Ascending aorta (tissue), 2 donors: Measurements from ENCODE around the gene CTIF. TPM values are rescaled to one million over a fixed set of nuclear protein-coding genes. Genes with fewer than 3 reads are reported as not detected.

Source experiments
- DNase-seq, 2 donors: peaks; one replicate each; pipeline ENCODE4 v3.0.0-alpha.2; 2019; ENCODE audit warnings: low spot score in 2 of 2
- H3K27ac ChIP-seq, 2 donors: fragments of 200-600 bp; sonication (generic); one replicate each; pipeline ENCODE4 v1.5.1; 2016 to 2017; ENCODE audit warnings: mild to moderate bottlenecking in 1 of 2
- H3K27me3 ChIP-seq: fragments of 200-600 bp; sonication (generic); one replicate; pipeline ENCODE4 v1.5.1; 2017
- H3K36me3 ChIP-seq, 2 donors: fragments of 200-600 bp; sonication (generic); one replicate each; pipeline ENCODE4 v1.5.1; 2016
- H3K4me1 ChIP-seq, 2 donors: fragments of 200-600 bp; sonication (generic); one replicate each; pipeline ENCODE4 v1.5.1; 2016 to 2017; ENCODE audit warnings: mild to moderate bottlenecking in 1 of 2
- H3K4me3 ChIP-seq, 2 donors: fragments of 200-600 bp; sonication (generic); one replicate each; pipeline ENCODE4 v1.5.1; 2016 to 2017; ENCODE audit warnings: mild to moderate bottlenecking in 1 of 2
- H3K9me3 ChIP-seq, 2 donors: fragments of 200-600 bp; sonication (generic); one replicate each; pipeline ENCODE4 v1.5.1; 2016
- intact Hi-C: fragments of 100-400 bp; cut with DNase I; formaldehyde crosslinking; loops from one replicate; pipeline ENCODE4 v1.15.1; 2023
- total RNA-seq: library from RNA; depleted of rRNA; stranded (reverse); fragments of >200 nt; gene quantifications from one replicate; pipeline ENCODE4 v1.1.0, GENCODE V29; 2016
- TF ChIP-seq, protein P1 (sequence below), 3 experiments: fragments of 200-600 bp in 2 of 3; fragments of 450-650 bp in 1 of 3; sonication (generic) in 2 of 3; IDR thresholded peaks; one replicate each; pipeline ENCODE4 v1.5.1; 2016 to 2019; ENCODE audit warnings: antibody characterized with exemption in 3 of 3, mild to moderate bottlenecking in 1 of 3, moderate library complexity in 1 of 3

Gene CTIF
- total RNA-seq, 1 donor from 2014 or later = 55.3 TPM

DNA sequence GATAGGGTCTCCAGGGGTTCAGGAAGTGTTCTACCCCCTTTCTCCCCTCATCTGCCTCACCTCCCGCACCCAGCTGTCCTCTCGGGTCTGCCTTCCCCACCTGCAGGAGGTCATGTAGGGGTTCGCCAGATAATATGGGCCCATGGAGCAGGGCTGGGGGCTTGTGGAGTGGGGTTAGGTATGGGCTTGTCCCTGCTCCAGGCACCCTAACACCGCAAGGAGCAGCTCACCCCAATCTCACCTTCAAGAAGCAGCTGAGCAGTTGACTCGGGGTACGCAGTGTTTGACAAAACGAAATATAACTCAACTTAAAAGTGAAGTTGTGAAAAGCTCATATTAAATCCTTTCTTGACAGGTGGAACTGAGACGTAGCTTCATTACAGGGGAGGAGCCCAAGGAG is 99.6 kb downstream of the CTIF start:
- no peaks in the 10 kb centered on the region for H3K27me3 ChIP-seq
- DNase-seq = no peak
- H3K36me3 ChIP-seq = peaks cover 0 to 2% of the 10 kb centered on the region in 2 donors
- H3K27ac ChIP-seq = no peak overlapping the region
- H3K4me1 ChIP-seq = no peaks in the 10 kb centered on the region
- no peak overlapping the region for H3K4me3 ChIP-seq
- TF ChIP-seq, protein P1, sequence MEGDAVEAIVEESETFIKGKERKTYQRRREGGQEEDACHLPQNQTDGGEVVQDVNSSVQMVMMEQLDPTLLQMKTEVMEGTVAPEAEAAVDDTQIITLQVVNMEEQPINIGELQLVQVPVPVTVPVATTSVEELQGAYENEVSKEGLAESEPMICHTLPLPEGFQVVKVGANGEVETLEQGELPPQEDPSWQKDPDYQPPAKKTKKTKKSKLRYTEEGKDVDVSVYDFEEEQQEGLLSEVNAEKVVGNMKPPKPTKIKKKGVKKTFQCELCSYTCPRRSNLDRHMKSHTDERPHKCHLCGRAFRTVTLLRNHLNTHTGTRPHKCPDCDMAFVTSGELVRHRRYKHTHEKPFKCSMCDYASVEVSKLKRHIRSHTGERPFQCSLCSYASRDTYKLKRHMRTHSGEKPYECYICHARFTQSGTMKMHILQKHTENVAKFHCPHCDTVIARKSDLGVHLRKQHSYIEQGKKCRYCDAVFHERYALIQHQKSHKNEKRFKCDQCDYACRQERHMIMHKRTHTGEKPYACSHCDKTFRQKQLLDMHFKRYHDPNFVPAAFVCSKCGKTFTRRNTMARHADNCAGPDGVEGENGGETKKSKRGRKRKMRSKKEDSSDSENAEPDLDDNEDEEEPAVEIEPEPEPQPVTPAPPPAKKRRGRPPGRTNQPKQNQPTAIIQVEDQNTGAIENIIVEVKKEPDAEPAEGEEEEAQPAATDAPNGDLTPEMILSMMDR (IDR thresholded peaks at IDR 0.05) = no peak
- no peaks in the 10 kb centered on the region for H3K9me3 ChIP-seq
- intact Hi-C loops = no loop called here

DNA sequence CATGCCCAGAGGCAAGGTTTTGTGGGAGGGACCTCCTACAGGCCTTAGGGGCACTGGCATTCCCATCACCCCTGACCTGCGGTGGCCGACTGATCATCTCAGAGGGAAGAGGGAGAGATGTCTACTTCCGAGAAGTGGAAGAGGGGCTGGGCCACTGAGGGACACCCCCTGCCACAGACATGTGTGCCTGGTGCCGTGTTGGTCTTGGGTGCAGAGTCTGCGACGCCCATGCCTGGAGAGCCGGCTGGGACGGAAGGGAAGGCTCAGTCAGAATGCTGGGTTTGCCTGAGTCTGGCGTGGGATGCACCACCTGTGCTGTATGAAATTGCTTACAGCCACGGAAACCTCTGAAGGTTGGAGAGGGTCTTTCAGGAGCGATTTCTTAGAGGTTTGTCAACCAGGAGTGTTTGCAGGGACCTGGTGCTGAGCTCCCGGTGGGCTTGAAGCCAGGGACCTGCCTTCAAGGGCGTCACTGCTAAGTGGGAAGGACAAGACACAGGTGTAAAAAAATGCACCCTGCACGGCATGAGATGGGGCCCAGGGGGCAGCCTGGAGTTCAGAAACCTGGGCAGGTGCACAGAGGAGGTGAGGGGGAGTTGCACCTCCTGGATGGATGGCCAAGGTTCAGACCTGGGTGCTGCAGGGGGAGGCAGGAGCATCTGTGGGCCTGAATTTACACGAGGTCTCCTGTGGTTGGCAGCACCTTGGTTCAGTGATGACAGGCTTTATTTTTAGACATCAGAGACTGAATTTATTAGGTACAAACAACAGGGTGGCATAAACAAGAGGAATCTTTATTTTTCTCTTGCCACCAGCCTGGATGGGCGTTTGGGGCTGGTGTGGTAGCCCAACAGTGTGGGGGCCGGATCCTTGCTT is 100.3 kb downstream of the CTIF start:
- TF ChIP-seq, protein P1 (IDR thresholded peaks at IDR 0.05) = no peak
- Histone ChIP-seq H3K27ac (no peak overlapping the region), H3K4me3 (no peak overlapping the region), H3K4me1 (no peaks in the 10 kb centered on the region), H3K9me3 (no peaks in the 10 kb centered on the region), H3K27me3 (no peaks in the 10 kb centered on the region), H3K36me3 (peaks cover 0 to 2% of the 10 kb centered on the region in 2 donors)
- intact Hi-C loops = no loop called here
- DNase-seq = no peak

DNA sequence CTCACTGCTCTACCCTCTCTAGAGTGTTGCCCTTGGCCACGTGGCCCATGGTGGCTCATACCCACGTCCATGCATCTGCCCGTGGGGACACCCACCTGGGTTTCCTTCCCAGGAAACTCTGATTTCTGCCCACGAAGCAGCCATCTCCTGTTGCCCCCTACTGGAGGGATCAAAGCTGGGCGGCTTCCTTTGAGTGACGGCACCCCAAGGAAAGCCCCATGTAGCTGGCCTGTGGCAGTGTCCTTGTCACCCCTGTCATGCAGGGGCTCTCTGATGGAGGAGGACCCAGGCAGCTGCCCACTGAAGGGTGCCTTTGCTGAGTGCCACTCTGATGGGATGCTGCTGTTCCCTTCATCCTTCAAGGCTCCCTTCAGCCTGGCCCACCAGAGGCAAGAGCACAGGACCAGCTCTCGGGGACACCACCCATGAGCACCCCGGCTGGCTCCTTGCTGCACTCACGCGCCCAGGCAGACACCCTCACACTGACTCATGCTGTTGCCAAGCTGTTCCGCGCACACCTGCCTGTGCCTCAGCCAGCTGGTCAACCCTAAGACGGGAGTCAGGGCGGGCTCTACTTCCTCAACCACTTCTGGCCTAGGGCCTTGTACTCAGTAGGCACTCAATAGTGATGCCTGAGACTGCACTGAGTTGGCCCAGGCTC is 101.1 kb downstream of the CTIF start:
- H3K27ac ChIP-seq = no peak overlapping the region
- no peak overlapping the region for H3K4me3 ChIP-seq
- no peaks in the 10 kb centered on the region for H3K4me1 ChIP-seq
- intact Hi-C loops = no loop called here
- H3K9me3 ChIP-seq = no peaks in the 10 kb centered on the region
- TF ChIP-seq, protein P1 (IDR thresholded peaks at IDR 0.05) = peak in 1 of 3 experiments; percentile 36
- H3K27me3 ChIP-seq = no peaks in the 10 kb centered on the region
- H3K36me3 ChIP-seq = peaks cover 0 to 2% of the 10 kb centered on the region in 2 donors
- DNase-seq = no peak

DNA sequence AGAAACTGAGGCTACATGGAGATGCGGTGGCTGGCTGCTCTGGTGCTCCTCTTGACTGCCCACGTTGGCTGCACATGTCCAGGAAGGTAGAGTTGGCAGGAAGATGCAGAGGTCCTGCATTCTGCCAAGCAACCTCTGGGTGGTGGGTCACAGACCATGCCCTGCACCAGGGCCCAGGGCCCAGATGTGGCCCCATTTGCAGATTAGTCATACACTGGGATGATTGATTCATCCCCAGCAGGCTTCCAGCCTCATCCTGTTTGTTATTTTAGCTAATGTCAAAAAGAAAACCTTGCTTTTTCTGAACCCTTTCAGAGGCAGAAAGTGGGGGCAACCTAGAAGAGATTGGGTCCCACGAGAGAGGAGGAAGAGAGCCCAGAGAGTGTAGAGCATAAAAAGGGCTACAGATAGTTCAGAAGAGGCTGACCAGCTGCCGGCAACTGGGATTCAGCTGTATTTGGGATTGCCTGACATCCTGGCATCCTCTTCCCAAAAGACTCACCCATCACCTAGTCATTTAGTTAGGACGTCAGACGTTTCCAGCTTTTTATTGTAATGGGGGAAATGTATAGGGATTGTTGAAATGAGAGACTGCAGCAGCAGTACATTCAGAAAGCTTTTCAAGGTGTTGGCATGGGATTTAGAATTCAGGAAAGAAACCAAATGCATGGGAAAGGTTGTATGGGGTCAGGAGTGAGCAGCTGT is 101.9 kb downstream of the CTIF start:
- no peak overlapping the region for H3K4me3 ChIP-seq
- DNase-seq = no peak
- TF ChIP-seq, protein P1 (IDR thresholded peaks at IDR 0.05) = no peak
- H3K9me3 ChIP-seq = no peaks in the 10 kb centered on the region
- peaks cover 0 to 2% of the 10 kb centered on the region in 2 donors for H3K36me3 ChIP-seq
- no peaks in the 10 kb centered on the region for H3K27me3 ChIP-seq
- H3K27ac ChIP-seq = no peak overlapping the region
- intact Hi-C loops = no loop called here
- H3K4me1 ChIP-seq = no peaks in the 10 kb centered on the region

DNA sequence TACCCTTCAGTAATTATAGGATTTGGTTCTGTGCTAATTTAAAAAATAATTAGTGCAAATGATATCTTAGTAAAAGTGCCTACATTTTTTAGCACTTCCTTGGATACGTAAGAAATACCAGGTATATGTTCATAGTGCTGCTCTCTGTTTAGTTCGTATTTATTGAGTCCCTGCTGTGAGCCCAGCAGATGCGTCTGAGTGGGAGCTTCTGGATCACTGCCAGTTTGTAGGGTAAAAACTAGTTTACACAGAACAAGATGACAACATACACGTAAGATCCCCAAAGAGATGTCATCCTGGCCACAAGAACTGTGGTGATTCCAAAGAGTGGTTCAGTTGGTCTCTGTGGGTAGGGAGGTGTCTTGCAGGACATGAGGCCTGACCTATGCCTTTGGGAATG is 103.2 kb downstream of the CTIF start:
- TF ChIP-seq, protein P1 (IDR thresholded peaks at IDR 0.05) = no peak
- H3K27me3 ChIP-seq = no peaks in the 10 kb centered on the region
- no peaks in the 10 kb centered on the region for H3K9me3 ChIP-seq
- intact Hi-C loops = no loop called here
- no peak for DNase-seq
- H3K4me1 ChIP-seq = no peaks in the 10 kb centered on the region
- no peak overlapping the region for H3K4me3 ChIP-seq
- H3K36me3 ChIP-seq = peaks cover 0 to 2% of the 10 kb centered on the region in 2 donors
- H3K27ac ChIP-seq = no peak overlapping the region
